H9 (cell line): ENCODE data around the gene LARP4B. TPM values are rescaled to one million over a fixed set of nuclear protein-coding genes. Genes with fewer than 3 reads are reported as not detected.
A peak's percentile ranks its signal among the peaks of the same experiment; 100 is the strongest.

ENCODE experiments used
- DNase-seq: peaks from one replicate; pipeline ENCODE4 v3.0.0-alpha.2; 2017
- H2AFZ ChIP-seq: one replicate; pipeline ENCODE4 v1.6.1; 2013; ENCODE audit warnings: mild to moderate bottlenecking, low read length, control low read depth, moderate library complexity
- H2AK5ac ChIP-seq: 2 replicates; pipeline ENCODE4 v1.6.1; 2013; ENCODE audit warnings: low read length, control low read depth, mixed read lengths; ENCODE audit not compliant: insufficient read length
- H2BK120ac ChIP-seq: one replicate; pipeline ENCODE4 v1.6.1; 2013; ENCODE audit warnings: low read depth, mild to moderate bottlenecking, low read length, control low read depth, inconsistent platforms; ENCODE audit not compliant: poor library complexity, severe bottlenecking
- H2BK12ac ChIP-seq: 2 replicates; pipeline ENCODE4 v1.6.1; 2013; ENCODE audit warnings: low read length, control low read depth, mixed read lengths, low read depth; ENCODE audit not compliant: insufficient read length
- H2BK15ac ChIP-seq: 2 replicates; pipeline ENCODE4 v1.6.1; 2013; ENCODE audit warnings: low read depth, low read length, control low read depth
- H2BK20ac ChIP-seq: one replicate; pipeline ENCODE4 v1.6.1; 2013; ENCODE audit warnings: low read depth, mild to moderate bottlenecking, low read length, control low read depth, inconsistent platforms; ENCODE audit not compliant: poor library complexity, severe bottlenecking
- H2BK5ac ChIP-seq: 2 replicates; pipeline ENCODE4 v1.6.1; 2013; ENCODE audit warnings: low read length, control low read depth, mixed read lengths; ENCODE audit not compliant: insufficient read length
- H3K14ac ChIP-seq: 2 replicates; pipeline ENCODE4 v1.6.1; 2013; ENCODE audit warnings: low read length, control low read depth; ENCODE audit not compliant: insufficient read depth
- H3K18ac ChIP-seq: 2 replicates; pipeline ENCODE4 v1.6.1; 2013; ENCODE audit warnings: low read depth, mild to moderate bottlenecking, mixed read lengths, low read length, control low read depth; ENCODE audit not compliant: insufficient read length
- H3K23ac ChIP-seq: 2 replicates; pipeline ENCODE4 v1.6.1; 2013; ENCODE audit warnings: low read length, control low read depth, mixed read lengths, low read depth; ENCODE audit not compliant: insufficient read length
- H3K23me2 ChIP-seq: 2 replicates; pipeline ENCODE4 v1.6.1; 2013; ENCODE audit warnings: low read depth, mild to moderate bottlenecking, mixed read lengths, low read length, control low read depth; ENCODE audit not compliant: insufficient read length, poor library complexity, severe bottlenecking
- H3K27ac ChIP-seq: 2 replicates; pipeline ENCODE4 v1.5.1; 2013; ENCODE audit warnings: low read length, control low read depth, mixed read lengths, low read depth; ENCODE audit not compliant: insufficient read length
- H3K27me3 ChIP-seq: 2 replicates; pipeline ENCODE4 v1.6.1; 2013; ENCODE audit warnings: low read length, control low read depth, inconsistent platforms; ENCODE audit not compliant: insufficient read depth
- H3K4ac ChIP-seq: 2 replicates; pipeline ENCODE4 v1.6.1; 2013; ENCODE audit warnings: low read depth, mild to moderate bottlenecking, control low read depth, inconsistent platforms, low read length, moderate library complexity
- H3K4me1 ChIP-seq: 2 replicates; pipeline ENCODE4 v1.6.1; 2013; ENCODE audit warnings: low read length, control low read depth, inconsistent platforms; ENCODE audit not compliant: insufficient read depth
- H3K4me2 ChIP-seq: 2 replicates; pipeline ENCODE4 v1.6.1; 2013; ENCODE audit warnings: low read length, control low read depth, mixed read lengths; ENCODE audit not compliant: insufficient read length, insufficient read depth
- H3K56ac ChIP-seq: 2 replicates; pipeline ENCODE4 v1.6.1; 2013; ENCODE audit warnings: low read depth, mild to moderate bottlenecking, mixed read lengths, low read length, control low read depth; ENCODE audit not compliant: insufficient read length
- H3K79me1 ChIP-seq: 2 replicates; pipeline ENCODE4 v1.6.1; 2013; ENCODE audit warnings: low read depth, mild to moderate bottlenecking, moderate library complexity, low read length, control low read depth, inconsistent platforms; ENCODE audit not compliant: insufficient read depth, poor library complexity, severe bottlenecking
- H3K79me2 ChIP-seq: 2 replicates; pipeline ENCODE4 v1.6.1; 2013; ENCODE audit warnings: low read length, control low read depth, inconsistent platforms; ENCODE audit not compliant: insufficient read depth
- H3K9ac ChIP-seq: 2 replicates; pipeline ENCODE4 v1.6.1; 2013; ENCODE audit warnings: low read length, control low read depth, mixed read lengths; ENCODE audit not compliant: insufficient read length; ENCODE audit errors: extremely low read depth
- H3K9me3 ChIP-seq: one replicate; pipeline ENCODE4 v1.6.1; 2013; ENCODE audit warnings: low read depth, low read length, inconsistent platforms; ENCODE audit not compliant: control insufficient read depth
- H3T11ph ChIP-seq: one replicate; pipeline ENCODE4 v1.6.1; 2013; ENCODE audit warnings: mild to moderate bottlenecking, low read length, control low read depth, inconsistent platforms
- H4K20me1 ChIP-seq: one replicate; pipeline ENCODE4 v1.6.1; 2013; ENCODE audit not compliant: control insufficient read depth, insufficient read length, insufficient read depth
- H4K5ac ChIP-seq: 2 replicates; pipeline ENCODE4 v1.6.1; 2013; ENCODE audit warnings: low read depth, mild to moderate bottlenecking, mixed read lengths, low read length, control low read depth; ENCODE audit not compliant: insufficient read length
- H4K8ac ChIP-seq: replicated peaks from 2 replicates; pipeline ENCODE4 v1.6.1; 2013; ENCODE audit warnings: low read length, control low read depth, mixed read lengths, low read depth; ENCODE audit not compliant: insufficient read length
- H4K91ac ChIP-seq: 2 replicates; pipeline ENCODE4 v1.6.1; 2013; ENCODE audit warnings: low read depth, mild to moderate bottlenecking, moderate library complexity, mixed read lengths, low read length, control low read depth; ENCODE audit not compliant: insufficient read length
- H3K27ac Mint-ChIP-seq, 3 experiments: 2 replicates in 2 of 3; 3 replicates in 1 of 3; pipeline ENCODE4 v1.8.0; 2020 to 2021; ENCODE audit warnings: mixed read lengths in 3 of 3, mild to moderate bottlenecking in 1 of 3, moderate library complexity in 1 of 3
- H3K27me3 Mint-ChIP-seq: 2 replicates; pipeline ENCODE4 v1.8.0; 2021; ENCODE audit warnings: low read depth, mild to moderate bottlenecking, moderate library complexity, mixed read lengths
- H3K36me3 Mint-ChIP-seq, 3 experiments: 2 replicates in 2 of 3; 3 replicates in 1 of 3; pipeline ENCODE4 v1.8.0; 2020 to 2021; ENCODE audit warnings: low read depth in 3 of 3, mixed read lengths in 3 of 3; ENCODE audit not compliant: insufficient read depth in 1 of 3
- H3K4me1 Mint-ChIP-seq, 2 experiments: 2 replicates each; pipeline ENCODE4 v1.8.0; 2020; ENCODE audit warnings: mixed read lengths in 2 of 2
- H3K4me3 Mint-ChIP-seq, 2 experiments: 2 replicates in 1 of 2; 3 replicates in 1 of 2; pipeline ENCODE4 v1.8.0; 2020 to 2021; ENCODE audit warnings: mild to moderate bottlenecking in 2 of 2, mixed read lengths in 2 of 2, moderate library complexity in 1 of 2
- H3K9me3 Mint-ChIP-seq, 2 experiments: 2 replicates in 1 of 2; 3 replicates in 1 of 2; pipeline ENCODE4 v1.8.0; 2020; ENCODE audit warnings: mild to moderate bottlenecking in 2 of 2, mixed read lengths in 2 of 2, moderate library complexity in 1 of 2
- CTCF ChIP-seq: fragments of 200-600 bp; sonication (generic); conservative IDR thresholded peaks from 3 replicates; pipeline ENCODE4 v1.8.0; 2021; ENCODE audit warnings: antibody characterized with exemption, mild to moderate bottlenecking
- WGBS: extraction: QIAGEN DNeasy Blood & Tissue Kit; methylation state at CpG from one replicate; pipeline ENCODE4 v1.1.7; 2013; ENCODE audit warnings: missing lambda C conversion rate, low lambda C conversion rate, mixed read lengths; ENCODE audit not compliant: insufficient read length; ENCODE audit errors: extremely low coverage; 5-methylcytosine and 5-hydroxymethylcytosine counted together
- total RNA-seq: library from RNA; stranded (reverse); gene quantifications from 2 replicates; pipeline ENCODE4 v1.2.1, GENCODE V29; 2021

The LARP4B gene
- total RNA-seq, 1 experiment from 2014 or later, result 88.9 TPM

GRCh38 chr10:873020-873419 is 58.5 kb downstream of the LARP4B start:
- Histone ChIP-seq H2AK5ac (no peak overlapping the region), H4K91ac (no peak overlapping the region), H3K4ac (no peak overlapping the region), H3K9ac (no peak overlapping the region), H2BK15ac (no peak overlapping the region), H2AFZ (no peak overlapping the region), H4K5ac (no peak overlapping the region), H3K4me1 (no peaks in the 10 kb centered on the region), H3K56ac (no peak overlapping the region), H3K27ac (no peak overlapping the region), H3K27me3 (no peaks in the 10 kb centered on the region), H4K20me1 (no peaks in the 10 kb centered on the region), H4K8ac (no peak overlapping the region), H2BK20ac (no peak overlapping the region), H3K23ac (no peak overlapping the region), H2BK5ac (no peak overlapping the region), H3T11ph (no peak overlapping the region), H3K14ac (no peak overlapping the region), H2BK120ac (no peak overlapping the region), H3K23me2 (no peaks in the 10 kb centered on the region), H3K9me3 (no peaks in the 10 kb centered on the region), H3K4me2 (no peak overlapping the region), H3K18ac (no peak overlapping the region), H3K79me2 (peaks cover 4% of the 10 kb centered on the region), H3K79me1 (peaks cover 5% of the 10 kb centered on the region), H2BK12ac (no peak overlapping the region)
- peaks cover 8 to 57% (median 40%) of the 10 kb centered on the region in 3 experiments; a peak in 5 of 7 replicates for H3K36me3 Mint-ChIP-seq
- no peaks in the 10 kb centered on the region for H3K9me3 Mint-ChIP-seq
- no peak for TF ChIP-seq CTCF
- WGBS, result no CpG with 5 or more reads among the region's 7 CpGs
- peak overlapping the region in 2 of 3 experiments; percentile 9 to 19; a peak in 1 of 7 replicates for H3K27ac Mint-ChIP-seq
- no peaks in the 10 kb centered on the region for H3K4me1 Mint-ChIP-seq
- no peak for DNase-seq
- H3K27me3 Mint-ChIP-seq, result no peaks in the 10 kb centered on the region
- no peak overlapping the region for H3K4me3 Mint-ChIP-seq
